MM.1S (cell line): ENCODE results near the gene ERCC2.

ENCODE experiments used
- DNase-seq: peaks from one replicate; pipeline ENCODE4 v3.0.0-alpha.2; 2015
- H2AFZ ChIP-seq: fragments of 300-600 bp; sonication (generic); 2 replicates; pipeline ENCODE4 v1.6.0; 2016; ENCODE audit warnings: antibody characterized with exemption, low read length
- H3F3A ChIP-seq: fragments of 300-600 bp; sonication (generic); 2 replicates; pipeline ENCODE4 v1.6.1; 2016; ENCODE audit warnings: mild to moderate bottlenecking, antibody characterized with exemption, low read length, moderate library complexity, mixed read lengths; ENCODE audit not compliant: insufficient read depth
- H3K27ac ChIP-seq: fragments of 300-600 bp; sonication (generic); 2 replicates; pipeline ENCODE4 v1.5.1; 2016; ENCODE audit warnings: mild to moderate bottlenecking, low read length
- H3K27me3 ChIP-seq: fragments of 300-600 bp; sonication (generic); replicated peaks from 2 replicates; pipeline ENCODE4 v1.6.0; 2016; ENCODE audit warnings: low read length; ENCODE audit not compliant: insufficient read depth
- H3K36me3 ChIP-seq: fragments of 300-600 bp; sonication (generic); replicated peaks from 2 replicates; pipeline ENCODE4 v1.6.1; 2016; ENCODE audit warnings: mild to moderate bottlenecking, low read length, mixed read lengths; ENCODE audit not compliant: insufficient read depth
- H3K4me1 ChIP-seq: fragments of 300-600 bp; sonication (generic); 2 replicates; pipeline ENCODE4 v1.6.1; 2016; ENCODE audit warnings: low read length, mixed read lengths
- H3K4me2 ChIP-seq: fragments of 300-600 bp; sonication (generic); 2 replicates; pipeline ENCODE4 v1.6.0; 2016; ENCODE audit warnings: low read depth, low read length
- H3K4me3 ChIP-seq: fragments of 300-600 bp; sonication (generic); 2 replicates; pipeline ENCODE4 v1.5.1; 2016; ENCODE audit warnings: low read length, mixed read lengths
- H3K79me2 ChIP-seq: fragments of 300-600 bp; sonication (generic); 2 replicates; pipeline ENCODE4 v1.6.1; 2016; ENCODE audit warnings: mixed run types, low read length, mixed read lengths
- H3K9ac ChIP-seq: fragments of 300-600 bp; sonication (generic); 2 replicates; pipeline ENCODE4 v1.6.1; 2016; ENCODE audit warnings: low read length, mixed read lengths
- H3K9me2 ChIP-seq: fragments of 300-600 bp; sonication (generic); replicated peaks from 2 replicates; pipeline ENCODE4 v1.6.1; 2016; ENCODE audit warnings: mild to moderate bottlenecking, low read length, mixed read lengths; ENCODE audit not compliant: insufficient read depth
- H3K9me3 ChIP-seq: fragments of 300-600 bp; sonication (generic); replicated peaks from 2 replicates; pipeline ENCODE4 v1.6.1; 2016; ENCODE audit warnings: mild to moderate bottlenecking, low read length, mixed read lengths; ENCODE audit not compliant: insufficient read depth
- H4K20me1 ChIP-seq: fragments of 300-600 bp; sonication (generic); 2 replicates; pipeline ENCODE4 v1.6.1; 2016; ENCODE audit warnings: mild to moderate bottlenecking, low read length, moderate library complexity, mixed read lengths; ENCODE audit not compliant: insufficient read depth
- CTCF ChIP-seq: fragments of 300-600 bp; sonication (generic); IDR thresholded peaks from 2 replicates; pipeline ENCODE4 v1.5.1; 2016; ENCODE audit warnings: antibody characterized with exemption, low read length, mixed read lengths
- EZH2 ChIP-seq: fragments of 300-600 bp; sonication (generic); optimal IDR thresholded peaks from 2 replicates; pipeline ENCODE3; 2017; ENCODE audit warnings: low read depth, mild to moderate bottlenecking, antibody characterized with exemption, low read length, mixed read lengths
- EZH2phosphoT487 ChIP-seq: fragments of 300-600 bp; sonication (generic); IDR thresholded peaks from 2 replicates; pipeline ENCODE4 v1.6.1; 2018; ENCODE audit warnings: antibody characterized with exemption, low read length

Gene ERCC2

GRCh38 chr19:45395821-45396617 is 25.6 kb upstream of the ERCC2 start:
- H2AFZ ChIP-seq, result no peak overlapping the region
- no peaks in the 10 kb centered on the region for H4K20me1 ChIP-seq
- H3K9ac ChIP-seq, result no peak overlapping the region
- H3K36me3 ChIP-seq, result no peaks in the 10 kb centered on the region
- no peaks in the 10 kb centered on the region for H3K4me1 ChIP-seq
- H3K9me3 ChIP-seq, result no peaks in the 10 kb centered on the region
- H3K4me2 ChIP-seq, result no peak overlapping the region
- H3K4me3 ChIP-seq, result no peak overlapping the region
- no peak for DNase-seq
- H3K9me2 ChIP-seq, result no peaks in the 10 kb centered on the region
- H3K27me3 ChIP-seq, result no peaks in the 10 kb centered on the region
- no peak overlapping the region for H3K27ac ChIP-seq
- H3K79me2 ChIP-seq, result no peaks in the 10 kb centered on the region
- no peaks in the 10 kb centered on the region for H3F3A ChIP-seq
- TF ChIP-seq CTCF (no peak), EZH2phosphoT487 (no peak), EZH2 (no peak)

- Histone ChIP-seq H3K9ac (no peak overlapping the region), H3K27me3 (no peaks in the 10 kb centered on the region), H3K4me1 (no peaks in the 10 kb centered on the region), H3K4me2 (no peak overlapping the region), H3F3A (no peaks in the 10 kb centered on the region), H3K27ac (no peak overlapping the region), H3K79me2 (no peaks in the 10 kb centered on the region), H3K9me2 (no peaks in the 10 kb centered on the region), H4K20me1 (no peaks in the 10 kb centered on the region), H3K36me3 (no peaks in the 10 kb centered on the region), H3K9me3 (no peaks in the 10 kb centered on the region), H2AFZ (no peak overlapping the region), H3K4me3 (no peak overlapping the region)
- TF ChIP-seq EZH2 (no peak), EZH2phosphoT487 (no peak), CTCF (no peak)
- no peak for DNase-seq
Observed at GRCh38 chr19:45391871-45392665, 21.7 kb upstream of the ERCC2 start.

- H3K9ac ChIP-seq, result no peak overlapping the region
- no peaks in the 10 kb centered on the region for H3F3A ChIP-seq
- no peaks in the 10 kb centered on the region for H3K9me3 ChIP-seq
- no peaks in the 10 kb centered on the region for H3K36me3 ChIP-seq
- H3K4me1 ChIP-seq, result no peaks in the 10 kb centered on the region
- 0 out of 2 replicates have a peak, but pooled peaks cover under 1% of the 10 kb centered on the region for H3K27me3 ChIP-seq
- no peak overlapping the region for H3K4me3 ChIP-seq
- no peaks in the 10 kb centered on the region for H4K20me1 ChIP-seq
- TF ChIP-seq EZH2 (no peak), CTCF (no peak), EZH2phosphoT487 (no peak)
- H3K9me2 ChIP-seq, result no peaks in the 10 kb centered on the region
- no peak overlapping the region for H2AFZ ChIP-seq
- H3K79me2 ChIP-seq, result no peaks in the 10 kb centered on the region
- DNase-seq, result no peak
- no peak overlapping the region for H3K27ac ChIP-seq
- H3K4me2 ChIP-seq, result no peak overlapping the region
Observed at GRCh38 chr19:45391346-45391745, 21.0 kb upstream of the ERCC2 start.
